Ascending aorta (tissue), 2 donors: ENCODE results near the gene PINK1. TPM values are rescaled to one million over a fixed set of nuclear protein-coding genes. Genes with fewer than 3 reads are reported as not detected.

Experiments used
- DNase-seq, 2 donors: peaks; one replicate each; pipeline ENCODE4 v3.0.0-alpha.2; 2019; ENCODE audit warnings: low spot score in 2 of 2
- H3K27ac ChIP-seq, 2 donors: fragments of 200-600 bp; sonication (generic); one replicate each; pipeline ENCODE4 v1.5.1; 2016 to 2017; ENCODE audit warnings: mild to moderate bottlenecking in 1 of 2
- H3K27me3 ChIP-seq: fragments of 200-600 bp; sonication (generic); one replicate; pipeline ENCODE4 v1.5.1; 2017
- H3K36me3 ChIP-seq, 2 donors: fragments of 200-600 bp; sonication (generic); one replicate each; pipeline ENCODE4 v1.5.1; 2016
- H3K4me1 ChIP-seq, 2 donors: fragments of 200-600 bp; sonication (generic); one replicate each; pipeline ENCODE4 v1.5.1; 2016 to 2017; ENCODE audit warnings: mild to moderate bottlenecking in 1 of 2
- H3K4me3 ChIP-seq, 2 donors: fragments of 200-600 bp; sonication (generic); one replicate each; pipeline ENCODE4 v1.5.1; 2016 to 2017; ENCODE audit warnings: mild to moderate bottlenecking in 1 of 2
- H3K9me3 ChIP-seq, 2 donors: fragments of 200-600 bp; sonication (generic); one replicate each; pipeline ENCODE4 v1.5.1; 2016
- CTCF ChIP-seq, 3 experiments: fragments of 200-600 bp in 2 of 3; fragments of 450-650 bp in 1 of 3; sonication (generic) in 2 of 3; IDR thresholded peaks; one replicate each; pipeline ENCODE4 v1.5.1; 2016 to 2019; ENCODE audit warnings: antibody characterized with exemption in 3 of 3, mild to moderate bottlenecking in 1 of 3, moderate library complexity in 1 of 3
- intact Hi-C: fragments of 100-400 bp; cut with DNase I; formaldehyde crosslinking; loops from one replicate; pipeline ENCODE4 v1.15.1; 2023
- total RNA-seq: library from RNA; depleted of rRNA; stranded (reverse); fragments of >200 nt; gene quantifications from one replicate; pipeline ENCODE4 v1.1.0, GENCODE V29; 2016

Gene PINK1
- 113 TPM for total RNA-seq

GRCh38 chr1:20633190-20634064, at the start of gene PINK1:
Gene PINK1 (plus strand): TSS chr1:20633458. CDS start chr1:20633549, 91 bp downstream.
- H3K27me3 ChIP-seq, result no peaks in the 10 kb centered on the region
- peak; percentile 33 to 94 for DNase-seq
- H3K4me1 ChIP-seq, result peaks cover 11% of the 10 kb centered on the region in 2 donors
- peak within 1 kb of the TSS; percentile 94 to 98 for H3K4me3 ChIP-seq
- intact Hi-C loops, result loop anchor here (1.0 to 5.0 kb wide), 4 partner anchors 28 to 125 kb away; partner anchors contain the start of genes DDOST and MUL1
- H3K9me3 ChIP-seq, result no peaks in the 10 kb centered on the region
- H3K27ac ChIP-seq, result peak within 1 kb of the TSS; percentile 90 to 96
- peaks cover 10 to 15% of the 10 kb centered on the region in 2 donors for H3K36me3 ChIP-seq
- TF ChIP-seq CTCF (IDR thresholded peaks at IDR 0.05), result peak; percentile 95 to 100 (median 98)

- Histone ChIP-seq H3K4me1 (no peaks in the 10 kb centered on the region), H3K4me3 (no peak overlapping the region), H3K27ac (no peak overlapping the region), H3K27me3 (no peaks in the 10 kb centered on the region), H3K9me3 (no peaks in the 10 kb centered on the region), H3K36me3 (no peaks in the 10 kb centered on the region)
- TF ChIP-seq CTCF (IDR thresholded peaks at IDR 0.05), result no peak
- intact Hi-C loops, result no loop called here
- DNase-seq, result no peak
Measured at GRCh38 chr1:20584890-20585289, 48.4 kb upstream of the PINK1 start.

- DNase-seq, result no peak
Measured at GRCh38 chr1:20586953-20587660, 46.2 kb upstream of the PINK1 start.

GRCh38 chr1:20587661-20588053, 45.6 kb upstream of the PINK1 start:
- Histone ChIP-seq H3K4me1 (no peaks in the 10 kb centered on the region), H3K27ac (no peak overlapping the region), H3K4me3 (no peak overlapping the region), H3K27me3 (no peaks in the 10 kb centered on the region), H3K36me3 (no peaks in the 10 kb centered on the region), H3K9me3 (no peaks in the 10 kb centered on the region)
- no peak for DNase-seq
- no peak for TF ChIP-seq CTCF (IDR thresholded peaks at IDR 0.05)
- intact Hi-C loops, result no loop called here

More at GRCh38 chr1:20586953-20587660, 46.2 kb upstream of the PINK1 start:
- no peak for TF ChIP-seq CTCF (IDR thresholded peaks at IDR 0.05)
- Histone ChIP-seq H3K27ac (no peak overlapping the region), H3K4me3 (no peak overlapping the region), H3K9me3 (no peaks in the 10 kb centered on the region), H3K4me1 (no peaks in the 10 kb centered on the region), H3K27me3 (no peaks in the 10 kb centered on the region), H3K36me3 (no peaks in the 10 kb centered on the region)
- intact Hi-C loops, result no loop called here

GRCh38 chr1:20588634-20589225, 44.5 kb upstream of the PINK1 start, which contains the start of gene CDA:
Gene CDA (plus strand): TSS chr1:20589097. CDS start chr1:20589130, 33 bp downstream.
- no peaks in the 10 kb centered on the region for H3K4me1 ChIP-seq
- no peaks in the 10 kb centered on the region for H3K27me3 ChIP-seq
- no peak for TF ChIP-seq CTCF (IDR thresholded peaks at IDR 0.05)
- peak within 1 kb of the TSS in 1 of 2 donors; percentile 19 for H3K4me3 ChIP-seq
- intact Hi-C loops, result no loop called here
- DNase-seq, result no peak
- no peaks in the 10 kb centered on the region for H3K9me3 ChIP-seq
- peak within 1 kb of the TSS; percentile 31 to 37 for H3K27ac ChIP-seq
- H3K36me3 ChIP-seq, result no peaks in the 10 kb centered on the region
